22Rv1 (cell line): ENCODE results near the gene CTR9.

Experiments used
- H3K27ac ChIP-seq: fragments of 450-650 bp; 2 replicates; pipeline ENCODE4 v1.5.1; 2017
- CTCF ChIP-seq: fragments of 450-650 bp; IDR thresholded peaks from 2 replicates; pipeline ENCODE4 v1.5.1; 2017; ENCODE audit warnings: mild to moderate bottlenecking
- ZFX ChIP-seq: fragments of 450-650 bp; IDR thresholded peaks from 2 replicates; pipeline ENCODE4 v1.6.1; 2017; ENCODE audit warnings: antibody characterized with exemption, borderline replicate concordance

The CTR9 gene

GRCh38 chr11:10750838-10751580, at the start of gene CTR9:
CTR9 (plus strand) TSS chr11:10751246; CDS start chr11:10751413, 167 bp downstream.
- no peak for TF ChIP-seq ZFX
- TF ChIP-seq CTCF, result peak; percentile 51
- H3K27ac ChIP-seq, result peak within 1 kb of the TSS; percentile 95

- no peak for TF ChIP-seq ZFX
- no peak for TF ChIP-seq CTCF
- H3K27ac ChIP-seq, result no peak overlapping the region
Measured at GRCh38 chr11:10701982-10702381, 49.1 kb upstream of the CTR9 start.

DNA sequence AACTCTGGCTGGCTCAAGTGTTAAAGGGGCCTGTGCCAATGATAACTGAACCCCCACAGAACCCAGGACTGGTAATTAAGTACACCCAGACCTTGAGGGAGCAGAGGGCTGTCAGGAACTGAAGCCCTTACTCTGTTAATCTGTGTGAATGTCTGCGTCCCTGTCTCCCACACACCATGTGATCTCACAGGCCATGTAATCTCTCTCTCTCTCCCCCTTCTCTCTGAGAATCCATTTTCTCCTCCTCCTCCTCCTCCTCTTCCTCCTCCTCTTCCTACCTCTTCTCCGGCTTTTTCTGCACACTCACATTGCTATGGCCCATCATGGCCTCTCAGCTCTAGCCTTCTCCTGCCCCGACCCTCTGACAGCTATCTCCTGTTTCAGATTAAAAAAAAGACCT, 42.9 kb upstream of the CTR9 start:
- no peak for TF ChIP-seq CTCF
- TF ChIP-seq ZFX, result no peak
- no peak overlapping the region for H3K27ac ChIP-seq

DNA sequence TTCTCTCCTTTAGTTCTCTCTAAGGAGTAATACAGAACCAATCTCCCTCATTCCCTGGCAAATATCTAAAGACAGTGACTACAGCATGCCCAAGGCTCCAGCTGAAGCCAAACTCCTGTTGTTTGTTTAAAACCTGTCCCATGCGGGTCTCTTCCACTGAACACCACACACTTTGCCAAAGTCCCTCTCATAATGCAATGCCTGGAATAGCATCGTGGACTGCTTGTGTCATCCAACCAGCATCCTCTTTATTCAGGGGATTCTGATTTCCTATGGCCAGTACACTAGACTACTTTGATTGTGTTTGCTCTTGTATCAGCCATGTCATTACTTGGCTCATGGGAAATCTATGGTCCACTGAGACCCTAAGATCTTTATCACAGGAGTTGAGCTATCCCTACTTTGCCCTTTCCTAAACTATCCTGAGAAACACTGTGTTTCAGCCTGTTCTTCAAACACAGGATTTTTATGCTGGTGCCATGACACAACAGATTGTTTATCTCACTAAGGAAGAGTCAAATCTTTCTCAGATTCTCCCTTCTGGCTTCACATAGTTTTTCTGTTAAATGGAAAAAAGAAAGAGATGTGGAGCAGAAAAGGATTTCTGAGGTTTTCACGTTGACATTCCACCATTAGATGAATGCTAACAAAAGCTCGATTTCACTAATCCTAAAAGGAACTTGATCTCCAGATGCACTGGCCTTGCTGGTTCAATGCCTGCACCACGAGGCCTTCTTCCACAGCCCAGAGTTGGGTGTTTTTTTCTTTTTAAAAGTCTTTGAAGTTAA, 41.6 kb upstream of the CTR9 start:
- H3K27ac ChIP-seq, result no peak overlapping the region
- no peak for TF ChIP-seq ZFX
- TF ChIP-seq CTCF, result no peak

DNA sequence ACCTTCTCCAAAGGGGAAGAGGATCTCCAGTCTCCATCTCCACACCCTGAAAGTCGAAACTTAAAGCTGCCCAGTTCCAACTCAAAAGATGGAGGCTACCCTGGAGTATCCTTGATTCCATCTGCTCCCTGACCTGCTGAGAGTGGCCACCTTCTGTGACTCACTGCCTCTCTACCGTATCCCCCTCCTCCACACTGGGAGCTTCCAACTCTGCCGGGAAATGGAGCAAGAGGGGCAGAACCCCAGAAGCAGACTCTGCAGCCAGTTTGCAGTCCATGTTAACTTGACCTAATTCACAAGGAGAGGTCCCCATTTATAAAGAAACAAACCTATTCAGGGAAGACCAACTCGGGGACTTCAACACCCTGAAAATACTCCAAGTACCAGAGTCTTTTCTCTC, 35.5 kb upstream of the CTR9 start:
- no peak overlapping the region for H3K27ac ChIP-seq
- TF ChIP-seq ZFX (no peak), CTCF (no peak)

- no peak overlapping the region for H3K27ac ChIP-seq
- no peak for TF ChIP-seq ZFX
- TF ChIP-seq CTCF, result no peak
Measured at GRCh38 chr11:10716122-10716521, 34.9 kb upstream of the CTR9 start.
